GM19452 (cell line): Measurements from ENCODE around the gene ACSL4.
"Not testable (repeated sequence)": the region's sequence is repeated elsewhere in the genome, so short reads cannot be mapped to it uniquely, and the experiment has no call there.

ENCODE experiments used
- ATAC-seq: cut with Tn5 transposase; IDR thresholded peaks from one replicate; pipeline ENCODE4 v1.9.1; 2021; ENCODE audit not compliant: unreplicated experiment

The ACSL4 gene

DNA sequence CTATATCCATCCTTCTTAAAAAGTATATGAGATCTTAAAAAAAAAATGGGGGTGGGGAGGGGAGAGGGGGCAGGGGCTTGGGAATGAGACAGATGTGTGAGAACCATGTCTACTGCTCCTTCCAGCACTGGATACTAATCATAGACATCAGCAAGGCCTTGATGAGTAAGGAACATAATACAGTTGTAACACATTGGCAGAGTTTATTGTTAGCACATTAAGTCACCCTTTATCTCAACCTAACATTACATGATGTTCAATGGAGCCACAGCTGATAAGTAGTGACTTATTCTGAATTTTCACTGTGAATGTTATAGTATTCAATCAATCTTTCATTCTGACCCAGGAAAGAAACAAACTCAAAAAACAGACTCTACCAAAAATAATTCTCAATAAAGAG, 60.8 kb downstream of the ACSL4 start:
- no peak for ATAC-seq

- ATAC-seq, result not testable (repeated sequence)
These were observed 61.9 kb downstream of the ACSL4 start for GRCh38 chrX:109671170-109671569.

- ATAC-seq, result no peak
These were observed 65.1 kb downstream of the ACSL4 start for GRCh38 chrX:109667986-109668385.

- ATAC-seq, result no peak
These were observed 72.5 kb downstream of the ACSL4 start for GRCh38 chrX:109660435-109661143.

- ATAC-seq, result no peak
These were observed 74.7 kb downstream of the ACSL4 start for GRCh38 chrX:109658391-109658790.

DNA sequence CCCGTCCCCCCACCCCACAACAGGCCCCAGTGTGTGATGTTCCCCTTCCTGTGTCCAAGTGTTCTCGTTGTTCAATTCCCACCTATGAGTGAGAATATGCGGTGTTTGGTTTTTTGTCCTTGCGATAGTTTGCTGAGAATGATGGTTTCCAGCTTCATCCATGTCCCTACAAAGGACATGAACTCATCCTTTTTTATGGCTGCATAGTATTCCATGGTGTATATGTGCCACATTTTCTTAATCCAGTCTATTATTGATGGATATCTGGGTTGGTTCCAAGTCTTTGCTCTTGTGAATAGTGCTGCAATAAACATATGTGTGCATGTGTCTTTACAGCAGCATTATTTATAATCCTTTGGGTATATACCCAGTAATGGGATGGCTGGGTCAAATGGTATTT, 75.7 kb downstream of the ACSL4 start:
- not testable (repeated sequence) for ATAC-seq

- ATAC-seq, result no peak
These were observed 76.3 kb downstream of the ACSL4 start for GRCh38 chrX:109656774-109657173.

GRCh38 chrX:109655502-109656201, 77.4 kb downstream of the ACSL4 start:
- no peak for ATAC-seq

GRCh38 chrX:109654516-109655109, 78.4 kb downstream of the ACSL4 start:
- ATAC-seq, result no peak

- not testable (repeated sequence) for ATAC-seq
These were observed 88.4 kb downstream of the ACSL4 start for GRCh38 chrX:109644671-109645070.

DNA sequence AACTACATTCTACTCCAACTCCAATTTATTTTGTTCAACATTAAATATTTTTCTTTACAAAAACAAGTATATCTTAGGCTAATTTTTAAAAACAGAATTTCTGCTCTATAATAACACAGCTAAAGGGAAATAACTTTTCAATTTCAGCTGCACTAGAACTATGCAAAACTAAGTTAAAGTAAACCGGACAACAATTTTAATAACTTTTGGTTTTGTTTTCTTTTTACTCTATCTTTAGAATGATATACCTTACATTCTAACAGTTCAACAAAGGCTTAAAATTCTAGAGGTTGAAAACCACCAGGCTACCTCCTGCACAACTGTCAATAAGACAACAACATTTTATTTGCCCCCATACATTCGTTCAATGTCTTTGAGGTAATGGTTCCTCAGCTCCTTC, 89.4 kb downstream of the ACSL4 start:
- no peak for ATAC-seq

DNA sequence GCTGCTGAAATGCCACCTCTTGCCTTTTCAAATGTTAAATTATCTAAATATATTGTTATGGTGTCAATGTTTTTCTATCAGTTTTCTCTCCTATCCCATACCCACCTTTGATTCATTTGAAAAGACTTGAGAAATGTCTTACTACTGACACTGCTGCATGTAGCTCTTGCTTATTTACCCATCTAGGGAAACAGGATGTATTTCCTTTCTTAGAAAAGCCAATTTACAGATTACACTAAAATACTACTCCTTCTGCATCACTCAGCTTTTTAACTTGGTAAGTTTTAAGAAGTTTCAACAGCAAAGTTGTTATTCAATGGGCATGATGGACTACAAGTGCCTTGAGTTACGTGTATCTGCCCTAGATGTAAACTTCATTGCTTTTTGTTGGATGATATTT, 94.9 kb downstream of the ACSL4 start:
- ATAC-seq, result no peak

DNA sequence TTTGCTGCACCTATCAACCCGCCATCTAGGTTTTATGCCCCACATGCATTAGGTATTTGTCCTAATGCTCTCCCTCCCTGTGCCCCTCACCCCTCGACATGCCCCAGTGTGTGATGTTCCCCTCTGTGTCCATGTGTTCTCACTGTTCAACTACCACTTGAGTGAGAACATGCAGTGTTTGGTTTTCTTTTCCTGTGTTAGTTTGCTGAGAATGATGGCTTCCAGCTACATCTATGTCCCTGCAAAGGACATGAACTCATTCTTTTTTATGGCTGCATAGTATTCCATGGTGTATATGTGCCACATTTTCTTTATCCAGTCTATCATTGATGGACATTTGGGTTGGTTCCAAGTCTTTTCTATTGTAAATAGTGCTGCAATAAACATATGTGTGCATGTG, 95.6 kb downstream of the ACSL4 start:
- ATAC-seq, result not testable (repeated sequence)

GRCh38 chrX:109635146-109635545, 97.9 kb downstream of the ACSL4 start:
- no peak for ATAC-seq

- no peak for ATAC-seq
These were observed 100.1 kb downstream of the ACSL4 start for GRCh38 chrX:109632906-109633504.

GRCh38 chrX:109629310-109629709, 103.7 kb downstream of the ACSL4 start:
- ATAC-seq, result no peak

- ATAC-seq, result no peak
These were observed 106.4 kb downstream of the ACSL4 start for GRCh38 chrX:109626637-109627036.

DNA sequence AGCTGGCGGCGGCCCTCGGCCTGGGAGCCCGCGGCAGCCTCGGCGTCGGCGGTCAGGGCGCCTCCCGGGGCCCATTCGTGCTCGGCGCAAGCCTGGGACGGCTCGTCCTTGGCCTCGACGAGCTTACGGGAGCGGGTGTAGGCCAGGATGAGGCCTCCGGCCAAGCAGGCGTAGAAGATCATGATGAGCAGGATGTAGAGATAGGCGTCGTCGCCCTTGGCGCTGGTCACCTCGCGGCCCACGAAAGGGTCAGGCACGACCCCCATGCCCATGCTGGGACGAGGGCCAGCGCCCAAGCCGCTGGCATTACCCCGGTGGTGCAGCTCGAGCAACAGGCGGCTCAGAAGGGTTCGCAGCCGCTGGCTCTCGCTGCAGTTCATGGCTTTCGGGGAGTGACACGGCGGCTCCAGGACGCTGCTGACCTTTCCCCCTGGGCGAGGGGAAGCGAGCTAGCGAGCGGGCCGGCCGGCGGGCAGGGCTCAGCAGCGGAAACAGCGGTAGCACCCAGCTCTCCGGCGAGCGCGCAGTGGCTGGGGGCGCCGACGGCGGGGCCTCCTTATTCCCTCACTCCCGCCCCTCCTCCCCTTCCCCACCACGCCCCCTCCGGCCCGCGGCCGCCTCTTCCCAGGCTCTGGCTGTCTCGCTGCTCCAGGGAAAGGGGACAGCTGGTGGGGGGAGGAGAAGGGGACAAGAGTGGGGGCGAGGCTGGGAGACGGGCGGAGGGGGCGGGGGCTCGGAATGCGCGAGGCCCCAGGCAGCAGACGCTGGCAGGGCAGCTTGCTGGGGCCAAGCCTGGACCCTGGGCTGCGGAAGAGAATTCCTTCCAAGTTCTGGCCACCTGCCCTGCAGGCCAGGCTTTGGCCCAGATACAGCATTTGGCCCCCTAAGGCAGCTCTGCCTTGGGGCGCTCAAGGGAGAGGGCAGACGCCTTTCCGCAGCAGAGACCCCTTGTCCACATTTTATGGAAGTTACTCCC, 108.1 kb downstream of the ACSL4 start, which contains the start of gene KCNE5:
Gene KCNE5, minus strand, starts transcription at position 532 of the 976 bp plus-strand sequence. Its CDS starts 152 bp downstream, at position 380.
- no peak for ATAC-seq

DNA sequence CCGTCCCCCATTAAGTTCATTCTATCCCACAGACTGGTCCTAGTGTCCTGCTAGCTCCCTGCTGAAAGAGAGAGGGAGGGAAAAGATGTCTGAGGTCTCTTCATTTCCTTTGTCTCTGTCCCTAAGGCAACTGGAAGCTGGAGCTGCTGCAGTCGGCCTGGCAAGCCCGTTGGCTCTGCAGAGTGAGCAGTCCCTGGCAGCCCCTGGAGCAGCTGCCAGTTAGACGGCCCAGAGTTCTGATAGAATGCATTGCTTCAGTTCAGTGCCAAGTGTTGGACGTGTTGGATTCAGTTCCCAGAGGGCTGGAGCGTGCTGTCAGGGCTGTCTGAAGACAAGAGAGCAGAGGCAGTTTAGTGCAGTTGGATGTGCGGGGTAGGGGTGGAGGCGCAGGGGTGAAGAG, 109.1 kb downstream of the ACSL4 start:
- ATAC-seq, result no peak

GRCh38 chrX:109622270-109622669, 110.8 kb downstream of the ACSL4 start:
- ATAC-seq, result no peak
